ENCODE results near the gene SLC5A9. TPM values are rescaled to one million over a fixed set of nuclear protein-coding genes. Genes with fewer than 3 reads are reported as not detected.
A peak's percentile ranks its signal among the peaks of the same experiment; 100 is the strongest.

Gene SLC5A9
- total RNA-seq, 1 experiment from 2014 or later, result not detected

DNA sequence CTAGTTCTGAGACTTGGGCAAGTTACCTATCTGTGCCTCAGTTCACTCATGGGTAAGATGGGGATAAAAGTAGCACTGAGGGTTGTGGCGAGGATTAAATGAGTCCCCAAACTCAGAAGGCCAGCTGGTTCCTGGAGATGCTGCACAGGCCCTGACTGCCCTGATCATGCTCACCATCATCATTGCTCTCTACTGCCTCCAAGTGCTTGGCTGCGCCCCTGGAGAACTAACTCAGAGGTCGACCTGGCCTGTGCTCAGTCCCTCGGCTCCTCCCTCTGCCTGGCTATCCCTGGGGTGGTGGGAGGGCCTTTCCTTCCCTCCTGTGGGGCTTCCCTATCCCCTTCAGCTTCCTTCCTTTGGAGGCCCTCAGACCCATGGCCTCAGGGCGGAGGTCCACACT is 5.6 kb downstream of the SLC5A9 start:
- no peaks in the 10 kb centered on the region; the same call in 1 of the 2 replicates for H3K27me3 Mint-ChIP-seq (ENCODE audit: low read depth)
- Histone ChIP-seq H3K56ac (ENCODE audit: insufficient read length, low read depth, low read length) (no peak overlapping the region), H2BK12ac (ENCODE audit: insufficient read length, low read depth, low read length) (no peak overlapping the region), H2BK120ac (ENCODE audit: low read depth, low read length, poor library complexity, severe bottlenecking) (no peak overlapping the region), H2AK5ac (ENCODE audit: insufficient read length, low read length) (no peak overlapping the region), H4K20me1 (ENCODE audit: control insufficient read depth, insufficient read depth, insufficient read length) (no peaks in the 10 kb centered on the region), H3K4me1 (ENCODE audit: insufficient read depth, low read length) (no peaks in the 10 kb centered on the region), H2BK15ac (ENCODE audit: low read depth, low read length) (no peak overlapping the region), H4K91ac (ENCODE audit: insufficient read length, low read depth, low read length) (no peak overlapping the region), H3K27me3 (ENCODE audit: insufficient read depth, low read length) (no peaks in the 10 kb centered on the region), H3K79me2 (ENCODE audit: insufficient read depth, low read length) (no peaks in the 10 kb centered on the region), H3K9ac (ENCODE audit: extremely low read depth, insufficient read length, low read length) (no peak overlapping the region), H3K23me2 (ENCODE audit: insufficient read length, low read depth, low read length, poor library complexity, severe bottlenecking) (no peaks in the 10 kb centered on the region), H2BK5ac (ENCODE audit: insufficient read length, low read length) (no peak overlapping the region), H3K4ac (ENCODE audit: low read depth, low read length) (no peak overlapping the region), H2AFZ (ENCODE audit: low read length) (no peak overlapping the region), H3T11ph (ENCODE audit: low read length) (no peak overlapping the region), H3K9me3 (ENCODE audit: control insufficient read depth, low read depth, low read length) (no peaks in the 10 kb centered on the region), H2BK20ac (ENCODE audit: low read depth, low read length, poor library complexity, severe bottlenecking) (no peak overlapping the region), H3K4me2 (ENCODE audit: insufficient read depth, insufficient read length, low read length) (no peak overlapping the region), H3K79me1 (ENCODE audit: insufficient read depth, low read depth, low read length, poor library complexity, severe bottlenecking) (no peaks in the 10 kb centered on the region), H3K14ac (ENCODE audit: insufficient read depth, low read length) (no peak overlapping the region), H3K23ac (ENCODE audit: insufficient read length, low read depth, low read length) (no peak overlapping the region), H4K8ac (replicated peaks; ENCODE audit: insufficient read length, low read depth, low read length) (no peak overlapping the region), H3K18ac (ENCODE audit: insufficient read length, low read depth, low read length) (no peak overlapping the region), H3K27ac (ENCODE audit: insufficient read length, low read depth, low read length) (no peak overlapping the region), H4K5ac (ENCODE audit: insufficient read length, low read depth, low read length) (no peak overlapping the region)
- no peaks in the 10 kb centered on the region for H3K9me3 Mint-ChIP-seq
- H3K36me3 Mint-ChIP-seq (ENCODE audit: insufficient read depth in 1 of 3, low read depth in 3 of 3), result no peaks in the 10 kb centered on the region
- H3K4me1 Mint-ChIP-seq, result peaks cover 7 to 9% of the 10 kb centered on the region in 2 experiments; a peak in 3 of 4 replicates
- peak; percentile 87 for DNase-seq
- H3K27ac Mint-ChIP-seq, result no peak overlapping the region
- TF ChIP-seq, protein P1, sequence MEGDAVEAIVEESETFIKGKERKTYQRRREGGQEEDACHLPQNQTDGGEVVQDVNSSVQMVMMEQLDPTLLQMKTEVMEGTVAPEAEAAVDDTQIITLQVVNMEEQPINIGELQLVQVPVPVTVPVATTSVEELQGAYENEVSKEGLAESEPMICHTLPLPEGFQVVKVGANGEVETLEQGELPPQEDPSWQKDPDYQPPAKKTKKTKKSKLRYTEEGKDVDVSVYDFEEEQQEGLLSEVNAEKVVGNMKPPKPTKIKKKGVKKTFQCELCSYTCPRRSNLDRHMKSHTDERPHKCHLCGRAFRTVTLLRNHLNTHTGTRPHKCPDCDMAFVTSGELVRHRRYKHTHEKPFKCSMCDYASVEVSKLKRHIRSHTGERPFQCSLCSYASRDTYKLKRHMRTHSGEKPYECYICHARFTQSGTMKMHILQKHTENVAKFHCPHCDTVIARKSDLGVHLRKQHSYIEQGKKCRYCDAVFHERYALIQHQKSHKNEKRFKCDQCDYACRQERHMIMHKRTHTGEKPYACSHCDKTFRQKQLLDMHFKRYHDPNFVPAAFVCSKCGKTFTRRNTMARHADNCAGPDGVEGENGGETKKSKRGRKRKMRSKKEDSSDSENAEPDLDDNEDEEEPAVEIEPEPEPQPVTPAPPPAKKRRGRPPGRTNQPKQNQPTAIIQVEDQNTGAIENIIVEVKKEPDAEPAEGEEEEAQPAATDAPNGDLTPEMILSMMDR (conservative IDR thresholded peaks at IDR 0.05), result peak; percentile 73
- WGBS (ENCODE audit: extremely low coverage, insufficient read length, low lambda C conversion rate), result no CpG with 5 or more reads among the region's 5 CpGs
- H3K4me3 Mint-ChIP-seq, result no peak overlapping the region

Measured in H9 (cell line).